ENCODE data around the gene HYKK.

DNA sequence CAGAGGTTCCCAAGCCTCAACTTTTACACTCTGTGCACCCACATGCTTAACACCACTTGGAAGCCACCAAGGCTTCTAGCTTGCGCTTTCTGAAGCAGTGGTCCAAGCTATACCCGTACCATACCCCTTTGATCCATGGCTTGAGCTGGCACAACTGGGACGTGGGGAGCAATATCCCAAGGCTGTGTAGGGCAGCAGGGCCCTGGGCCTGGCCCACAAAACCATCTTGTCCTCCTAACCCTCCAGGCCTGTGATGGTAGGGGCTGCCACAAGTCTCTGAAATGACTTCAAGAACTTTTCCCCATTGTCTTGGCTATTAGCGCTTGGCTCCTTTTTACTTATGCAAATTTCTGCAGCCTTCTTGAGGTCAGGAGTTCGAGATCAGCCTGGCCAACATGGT is 16.9 kb downstream of the HYKK start:
- TF ChIP-seq EZH2phosphoT487 (conservative IDR thresholded peaks at IDR 0.05; ENCODE audit: low read length) (no peak), CTCF (IDR thresholded peaks at IDR 0.05; ENCODE audit: insufficient read depth, low read length, poor library complexity, severe bottlenecking) (no peak)

Measured in SU-DHL-6 (cell line).